ENCODE data around the gene RPL4. TPM values are rescaled to one million over a fixed set of nuclear protein-coding genes. Genes with fewer than 3 reads are reported as not detected.

Gene RPL4
- total and polyA plus RNA-seq, 2 experiments from 2014 or later: 2,989 to 6,082 TPM

DNA sequence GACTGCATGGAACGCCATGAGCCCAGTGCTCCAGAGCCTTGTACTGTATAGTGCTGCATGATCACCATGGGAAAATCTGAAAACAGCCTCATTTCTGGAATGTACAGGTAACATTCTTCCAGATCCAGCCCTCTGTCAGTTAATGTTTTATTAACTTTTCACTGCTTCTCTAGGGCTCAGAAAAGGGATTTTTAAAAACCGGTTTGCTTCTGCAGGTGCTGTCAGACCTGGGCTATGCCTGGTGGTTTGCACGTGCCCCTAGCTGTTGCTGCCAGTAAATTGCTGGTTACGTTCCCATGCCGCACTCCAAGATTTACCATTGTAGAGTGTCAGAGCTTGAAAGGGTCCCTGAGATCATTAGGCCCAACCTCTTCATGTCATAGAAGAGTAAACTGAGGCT is 16.1 kb downstream of the RPL4 start (continued):
- TF ChIP-seq CREB1 (CRISPR knock-in tag; IDR thresholded peaks at IDR 0.05; ENCODE audit: low read depth) (no peak), STAT1 (IDR thresholded peaks at IDR 0.05; ENCODE audit: unreplicated experiment) (no peak), EZH2phosphoT487 (IDR thresholded peaks at IDR 0.05; ENCODE audit: unreplicated experiment) (no peak)
- TF ChIP-seq, protein P1, sequence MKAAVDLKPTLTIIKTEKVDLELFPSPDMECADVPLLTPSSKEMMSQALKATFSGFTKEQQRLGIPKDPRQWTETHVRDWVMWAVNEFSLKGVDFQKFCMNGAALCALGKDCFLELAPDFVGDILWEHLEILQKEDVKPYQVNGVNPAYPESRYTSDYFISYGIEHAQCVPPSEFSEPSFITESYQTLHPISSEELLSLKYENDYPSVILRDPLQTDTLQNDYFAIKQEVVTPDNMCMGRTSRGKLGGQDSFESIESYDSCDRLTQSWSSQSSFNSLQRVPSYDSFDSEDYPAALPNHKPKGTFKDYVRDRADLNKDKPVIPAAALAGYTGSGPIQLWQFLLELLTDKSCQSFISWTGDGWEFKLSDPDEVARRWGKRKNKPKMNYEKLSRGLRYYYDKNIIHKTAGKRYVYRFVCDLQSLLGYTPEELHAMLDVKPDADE (IDR thresholded peaks at IDR 0.05): no peak

DNA sequence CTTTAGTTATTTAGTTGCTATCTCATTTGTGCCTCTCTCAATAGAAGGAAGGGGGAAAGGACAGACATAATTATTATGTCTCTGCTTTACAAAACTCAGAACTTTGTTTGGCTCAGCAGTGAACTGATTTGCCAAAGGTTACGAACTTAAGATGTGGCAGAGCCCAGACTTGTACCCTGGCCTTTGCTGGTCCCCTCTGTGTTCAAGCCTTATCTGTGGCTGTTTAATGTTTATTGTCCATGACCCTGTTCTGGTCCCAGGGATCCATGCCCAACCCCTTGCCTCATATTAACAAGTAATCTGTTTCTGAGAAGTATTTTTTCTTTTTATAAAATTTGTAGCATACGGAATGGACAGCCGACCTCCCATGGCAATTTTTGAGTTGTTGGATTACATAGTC is 17.8 kb downstream of the RPL4 start:
- Histone ChIP-seq H3K9me2 (ENCODE audit: insufficient read depth) (no peaks in the 10 kb centered on the region), H4K20me1 (replicated peaks; ENCODE audit: insufficient read depth) (peaks cover 8% of the 10 kb centered on the region; the same call in 1 of the 2 replicates), H3K4me1 (ENCODE audit: insufficient read depth) (no peaks in the 10 kb centered on the region), H3F3A (replicated peaks; ENCODE audit: low read depth) (0 out of 2 replicates have a peak, but pooled peaks cover 10% of the 10 kb centered on the region), H3K79me2 (replicated peaks; ENCODE audit: insufficient read depth) (no peaks in the 10 kb centered on the region), H2AFZ (no peak overlapping the region), H3K27ac (ENCODE audit: low read depth) (0 out of 2 replicates have a peak overlapping the region, but pooled peaks have one; percentile 45), H3K36me3 (ENCODE audit: insufficient read depth) (peaks cover 13% of the 10 kb centered on the region), H3K4me2 (no peak overlapping the region), H3K27me3 (ENCODE audit: insufficient read depth) (no peaks in the 10 kb centered on the region), H3K4me3 (no peak overlapping the region)
- Mint-ChIP-seq H3K4me1 (no peaks in the 10 kb centered on the region; the same call in 2 of the 3 replicates), H3K9me3 (no peaks in the 10 kb centered on the region), H3K27me3 (ENCODE audit: insufficient read depth, low read depth, poor library complexity) (peaks cover 11% of the 10 kb centered on the region), H3K27ac (no peak overlapping the region), H3K4me3 (no peak overlapping the region), H3K36me3 (ENCODE audit: low read depth) (peaks cover 66% of the 10 kb centered on the region)
- ATAC-seq (no peak), DNase-seq (ENCODE audit: low spot score) (no peak)
- TF ChIP-seq CREB1 (CRISPR knock-in tag; IDR thresholded peaks at IDR 0.05; ENCODE audit: low read depth): no peak
- TF ChIP-seq, protein P2, sequence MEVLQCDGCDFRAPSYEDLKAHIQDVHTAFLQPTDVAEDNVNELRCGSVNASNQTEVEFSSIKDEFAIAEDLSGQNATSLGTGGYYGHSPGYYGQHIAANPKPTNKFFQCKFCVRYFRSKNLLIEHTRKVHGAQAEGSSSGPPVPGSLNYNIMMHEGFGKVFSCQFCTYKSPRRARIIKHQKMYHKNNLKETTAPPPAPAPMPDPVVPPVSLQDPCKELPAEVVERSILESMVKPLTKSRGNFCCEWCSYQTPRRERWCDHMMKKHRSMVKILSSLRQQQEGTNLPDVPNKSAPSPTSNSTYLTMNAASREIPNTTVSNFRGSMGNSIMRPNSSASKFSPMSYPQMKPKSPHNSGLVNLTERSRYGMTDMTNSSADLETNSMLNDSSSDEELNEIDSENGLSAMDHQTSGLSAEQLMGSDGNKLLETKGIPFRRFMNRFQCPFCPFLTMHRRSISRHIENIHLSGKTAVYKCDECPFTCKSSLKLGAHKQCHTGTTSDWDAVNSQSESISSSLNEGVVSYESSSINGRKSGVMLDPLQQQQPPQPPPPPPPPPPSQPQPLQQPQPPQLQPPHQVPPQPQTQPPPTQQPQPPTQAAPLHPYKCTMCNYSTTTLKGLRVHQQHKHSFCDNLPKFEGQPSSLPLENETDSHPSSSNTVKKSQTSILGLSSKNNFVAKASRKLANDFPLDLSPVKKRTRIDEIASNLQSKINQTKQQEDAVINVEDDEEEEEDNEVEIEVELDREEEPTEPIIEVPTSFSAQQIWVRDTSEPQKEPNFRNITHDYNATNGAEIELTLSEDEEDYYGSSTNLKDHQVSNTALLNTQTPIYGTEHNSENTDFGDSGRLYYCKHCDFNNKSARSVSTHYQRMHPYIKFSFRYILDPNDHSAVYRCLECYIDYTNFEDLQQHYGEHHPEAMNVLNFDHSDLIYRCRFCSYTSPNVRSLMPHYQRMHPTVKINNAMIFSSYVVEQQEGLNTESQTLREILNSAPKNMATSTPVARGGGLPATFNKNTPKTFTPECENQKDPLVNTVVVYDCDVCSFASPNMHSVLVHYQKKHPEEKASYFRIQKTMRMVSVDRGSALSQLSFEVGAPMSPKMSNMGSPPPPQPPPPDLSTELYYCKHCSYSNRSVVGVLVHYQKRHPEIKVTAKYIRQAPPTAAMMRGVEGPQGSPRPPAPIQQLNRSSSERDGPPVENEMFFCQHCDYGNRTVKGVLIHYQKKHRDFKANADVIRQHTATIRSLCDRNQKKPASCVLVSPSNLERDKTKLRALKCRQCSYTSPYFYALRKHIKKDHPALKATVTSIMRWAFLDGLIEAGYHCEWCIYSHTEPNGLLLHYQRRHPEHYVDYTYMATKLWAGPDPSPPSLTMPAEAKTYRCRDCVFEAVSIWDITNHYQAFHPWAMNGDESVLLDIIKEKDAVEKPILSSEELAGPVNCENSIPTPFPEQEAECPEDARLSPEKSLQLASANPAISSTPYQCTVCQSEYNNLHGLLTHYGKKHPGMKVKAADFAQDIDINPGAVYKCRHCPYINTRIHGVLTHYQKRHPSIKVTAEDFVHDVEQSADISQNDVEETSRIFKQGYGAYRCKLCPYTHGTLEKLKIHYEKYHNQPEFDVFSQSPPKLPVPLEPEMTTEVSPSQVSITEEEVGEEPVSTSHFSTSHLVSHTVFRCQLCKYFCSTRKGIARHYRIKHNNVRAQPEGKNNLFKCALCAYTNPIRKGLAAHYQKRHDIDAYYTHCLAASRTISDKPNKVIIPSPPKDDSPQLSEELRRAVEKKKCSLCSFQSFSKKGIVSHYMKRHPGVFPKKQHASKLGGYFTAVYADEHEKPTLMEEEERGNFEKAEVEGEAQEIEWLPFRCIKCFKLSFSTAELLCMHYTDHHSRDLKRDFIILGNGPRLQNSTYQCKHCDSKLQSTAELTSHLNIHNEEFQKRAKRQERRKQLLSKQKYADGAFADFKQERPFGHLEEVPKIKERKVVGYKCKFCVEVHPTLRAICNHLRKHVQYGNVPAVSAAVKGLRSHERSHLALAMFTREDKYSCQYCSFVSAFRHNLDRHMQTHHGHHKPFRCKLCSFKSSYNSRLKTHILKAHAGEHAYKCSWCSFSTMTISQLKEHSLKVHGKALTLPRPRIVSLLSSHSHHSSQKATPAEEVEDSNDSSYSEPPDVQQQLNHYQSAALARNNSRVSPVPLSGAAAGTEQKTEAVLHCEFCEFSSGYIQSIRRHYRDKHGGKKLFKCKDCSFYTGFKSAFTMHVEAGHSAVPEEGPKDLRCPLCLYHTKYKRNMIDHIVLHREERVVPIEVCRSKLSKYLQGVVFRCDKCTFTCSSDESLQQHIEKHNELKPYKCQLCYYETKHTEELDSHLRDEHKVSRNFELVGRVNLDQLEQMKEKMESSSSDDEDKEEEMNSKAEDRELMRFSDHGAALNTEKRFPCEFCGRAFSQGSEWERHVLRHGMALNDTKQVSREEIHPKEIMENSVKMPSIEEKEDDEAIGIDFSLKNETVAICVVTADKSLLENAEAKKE (CRISPR knock-in tag; IDR thresholded peaks at IDR 0.05): no peak
- TF ChIP-seq, protein P3, sequence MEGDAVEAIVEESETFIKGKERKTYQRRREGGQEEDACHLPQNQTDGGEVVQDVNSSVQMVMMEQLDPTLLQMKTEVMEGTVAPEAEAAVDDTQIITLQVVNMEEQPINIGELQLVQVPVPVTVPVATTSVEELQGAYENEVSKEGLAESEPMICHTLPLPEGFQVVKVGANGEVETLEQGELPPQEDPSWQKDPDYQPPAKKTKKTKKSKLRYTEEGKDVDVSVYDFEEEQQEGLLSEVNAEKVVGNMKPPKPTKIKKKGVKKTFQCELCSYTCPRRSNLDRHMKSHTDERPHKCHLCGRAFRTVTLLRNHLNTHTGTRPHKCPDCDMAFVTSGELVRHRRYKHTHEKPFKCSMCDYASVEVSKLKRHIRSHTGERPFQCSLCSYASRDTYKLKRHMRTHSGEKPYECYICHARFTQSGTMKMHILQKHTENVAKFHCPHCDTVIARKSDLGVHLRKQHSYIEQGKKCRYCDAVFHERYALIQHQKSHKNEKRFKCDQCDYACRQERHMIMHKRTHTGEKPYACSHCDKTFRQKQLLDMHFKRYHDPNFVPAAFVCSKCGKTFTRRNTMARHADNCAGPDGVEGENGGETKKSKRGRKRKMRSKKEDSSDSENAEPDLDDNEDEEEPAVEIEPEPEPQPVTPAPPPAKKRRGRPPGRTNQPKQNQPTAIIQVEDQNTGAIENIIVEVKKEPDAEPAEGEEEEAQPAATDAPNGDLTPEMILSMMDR (conservative IDR thresholded peaks at IDR 0.05; ENCODE audit: low read depth in 2 of 2): no peak
- no peak for TF ChIP-seq POLR2AphosphoS5 (IDR thresholded peaks at IDR 0.05; ENCODE audit: low read depth)
- TF ChIP-seq ZNF331 (CRISPR knock-in tag; IDR thresholded peaks at IDR 0.05; ENCODE audit: low read depth): no peak
- TF ChIP-seq STAT1 (IDR thresholded peaks at IDR 0.05; ENCODE audit: unreplicated experiment): no peak
- TF ChIP-seq, protein P1 (IDR thresholded peaks at IDR 0.05): no peak
- TF ChIP-seq EZH2 (IDR thresholded peaks at IDR 0.05; ENCODE audit: low read depth, unreplicated experiment): no peak
- no peak for TF ChIP-seq ZNF114 (CRISPR knock-in tag; IDR thresholded peaks at IDR 0.05)
- no peak for TF ChIP-seq JUNB (IDR thresholded peaks at IDR 0.05; ENCODE audit: unreplicated experiment)
